HUES64 (cell line): Measurements from ENCODE around the gene TUB.

Experiments
- H3K27ac ChIP-seq: 2 replicates; pipeline ENCODE4 v1.7.0; 2013; ENCODE audit warnings: low read depth, low read length, inconsistent platforms
- H3K27me3 ChIP-seq: 2 replicates; pipeline ENCODE4 v1.6.1; 2013; ENCODE audit warnings: mild to moderate bottlenecking, low read length; ENCODE audit not compliant: insufficient read depth
- H3K36me3 ChIP-seq: 2 replicates; pipeline ENCODE4 v1.6.1; 2013; ENCODE audit warnings: mild to moderate bottlenecking, low read length; ENCODE audit not compliant: insufficient read depth
- H3K4me1 ChIP-seq: 2 replicates; pipeline ENCODE4 v1.6.1; 2013; ENCODE audit warnings: mild to moderate bottlenecking, low read length, moderate library complexity; ENCODE audit not compliant: insufficient read depth
- H3K4me3 ChIP-seq: 2 replicates; pipeline ENCODE4 v1.5.1; 2013; ENCODE audit warnings: mild to moderate bottlenecking, low read length, moderate library complexity
- H3K9ac ChIP-seq: 2 replicates; pipeline ENCODE4 v1.6.1; 2013; ENCODE audit warnings: mild to moderate bottlenecking, low read depth, low read length
- H3K9me3 ChIP-seq: 2 replicates; pipeline ENCODE4 v1.6.1; 2013; ENCODE audit warnings: low read depth, low read length; ENCODE audit not compliant: insufficient read depth
- WGBS: fragments of 150-250, 120-280 bp; methylation state at CpG from one replicate; pipeline ENCODE4 v1.1.7; 2013; ENCODE audit warnings: missing lambda C conversion rate; 5-methylcytosine and 5-hydroxymethylcytosine counted together

Gene TUB

GRCh38 chr11:8075119-8075726, 5.8 kb upstream of the TUB start:
- H3K27me3 ChIP-seq = peaks cover 19% of the 10 kb centered on the region

GRCh38 chr11:8079111-8079675, 1.8 kb upstream of the TUB start:
- H3K27me3 ChIP-seq = peaks cover 25% of the 10 kb centered on the region
- peaks cover 13% of the 10 kb centered on the region for H3K4me1 ChIP-seq
- H3K27ac ChIP-seq = no peak overlapping the region
- WGBS = 91% methylated on average over 4 of the region's 4 CpGs
- no peaks in the 10 kb centered on the region for H3K9me3 ChIP-seq
- H3K9ac ChIP-seq = no peak overlapping the region
- no peak overlapping the region for H3K4me3 ChIP-seq
- H3K36me3 ChIP-seq = no peaks in the 10 kb centered on the region

More at GRCh38 chr11:8075119-8075726, 5.8 kb upstream of the TUB start:
- no peaks in the 10 kb centered on the region for H3K36me3 ChIP-seq
- WGBS = 89% methylated on average over 2 of the region's 2 CpGs
- H3K27ac ChIP-seq = no peak overlapping the region
- H3K4me3 ChIP-seq = no peak overlapping the region
- H3K9ac ChIP-seq = no peak overlapping the region
- peaks cover 19% of the 10 kb centered on the region for H3K4me1 ChIP-seq
- no peaks in the 10 kb centered on the region for H3K9me3 ChIP-seq

GRCh38 chr11:8080069-8080670, 841 bp upstream of the TUB start:
- Histone ChIP-seq H3K27ac (no peak overlapping the region), H3K27me3 (peaks cover 25% of the 10 kb centered on the region), H3K4me1 (peaks cover 21% of the 10 kb centered on the region), H3K9me3 (no peaks in the 10 kb centered on the region), H3K9ac (no peak overlapping the region), H3K4me3 (peak overlapping the region; percentile 66), H3K36me3 (no peaks in the 10 kb centered on the region)
- WGBS = 90% methylated on average over 23 of the region's 24 CpGs

DNA sequence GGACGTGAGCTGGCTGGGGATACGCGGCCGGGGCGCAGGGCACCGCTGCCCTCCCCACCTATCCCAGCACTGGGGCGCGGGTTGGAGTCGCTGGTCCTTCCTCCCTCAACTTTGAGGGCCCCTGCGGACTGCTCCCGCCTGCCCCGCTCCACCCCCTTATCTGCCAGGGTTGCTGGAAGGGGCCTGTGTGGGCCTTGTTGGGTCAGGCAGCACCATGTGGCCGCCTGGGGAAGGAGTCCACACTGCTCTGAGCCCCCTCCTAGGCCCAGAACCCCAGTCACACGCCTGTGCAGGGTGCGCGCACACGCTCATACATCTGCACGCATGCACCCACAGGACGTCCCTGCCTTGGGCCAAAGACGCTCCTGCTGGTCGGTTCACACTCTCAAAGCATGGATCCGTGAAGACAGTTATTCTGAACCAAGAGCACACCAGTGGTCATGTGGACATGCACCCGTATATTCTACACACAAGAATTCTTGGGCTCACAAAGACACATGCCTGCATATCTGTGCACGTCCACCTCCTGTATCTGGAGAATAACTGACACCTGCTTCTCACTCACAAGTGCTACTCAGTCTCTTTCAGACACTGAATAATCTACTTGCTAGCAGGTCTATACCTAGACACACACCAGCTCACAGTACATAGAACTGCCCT, 710 bp downstream of the TUB start:
- Histone ChIP-seq H3K9ac (peak overlapping the region; percentile 62), H3K27me3 (peaks cover 25% of the 10 kb centered on the region), H3K27ac (no peak overlapping the region), H3K9me3 (no peaks in the 10 kb centered on the region), H3K4me3 (peak overlapping the region; percentile 66), H3K4me1 (peaks cover 27% of the 10 kb centered on the region), H3K36me3 (no peaks in the 10 kb centered on the region)
- WGBS = 32% methylated on average over 24 of the region's 24 CpGs

- H3K4me3 ChIP-seq = no peak overlapping the region
- H3K36me3 ChIP-seq = no peaks in the 10 kb centered on the region
- H3K9ac ChIP-seq = no peak overlapping the region
- no peaks in the 10 kb centered on the region for H3K9me3 ChIP-seq
- H3K27ac ChIP-seq = no peak overlapping the region
- peaks cover 27% of the 10 kb centered on the region for H3K4me1 ChIP-seq
- H3K27me3 ChIP-seq = peaks cover 25% of the 10 kb centered on the region
- 86% methylated on average over 15 of the region's 15 CpGs for WGBS
Observed at GRCh38 chr11:8082391-8083087, 1.5 kb downstream of the TUB start.

DNA sequence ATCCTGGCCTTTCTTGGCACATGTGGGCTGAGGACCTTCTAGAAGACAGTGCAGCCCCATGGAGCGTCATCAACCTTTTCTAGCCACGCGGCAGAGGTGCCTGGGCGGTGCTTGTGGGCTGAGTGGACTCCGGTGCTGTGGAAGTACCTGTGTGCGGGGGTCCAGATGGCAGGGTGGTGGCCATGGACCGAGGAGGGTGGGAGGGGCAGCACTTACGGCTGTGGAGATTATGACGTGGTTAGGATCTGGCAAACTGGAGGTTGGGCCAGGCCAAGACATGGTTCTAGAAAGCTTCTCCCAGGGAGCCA, 2.0 kb downstream of the TUB start:
- Histone ChIP-seq H3K27me3 (peaks cover 25% of the 10 kb centered on the region), H3K9me3 (no peaks in the 10 kb centered on the region), H3K9ac (no peak overlapping the region), H3K4me1 (peaks cover 27% of the 10 kb centered on the region), H3K27ac (no peak overlapping the region), H3K4me3 (no peak overlapping the region), H3K36me3 (no peaks in the 10 kb centered on the region)
- WGBS = 84% methylated on average over 9 of the region's 9 CpGs

DNA sequence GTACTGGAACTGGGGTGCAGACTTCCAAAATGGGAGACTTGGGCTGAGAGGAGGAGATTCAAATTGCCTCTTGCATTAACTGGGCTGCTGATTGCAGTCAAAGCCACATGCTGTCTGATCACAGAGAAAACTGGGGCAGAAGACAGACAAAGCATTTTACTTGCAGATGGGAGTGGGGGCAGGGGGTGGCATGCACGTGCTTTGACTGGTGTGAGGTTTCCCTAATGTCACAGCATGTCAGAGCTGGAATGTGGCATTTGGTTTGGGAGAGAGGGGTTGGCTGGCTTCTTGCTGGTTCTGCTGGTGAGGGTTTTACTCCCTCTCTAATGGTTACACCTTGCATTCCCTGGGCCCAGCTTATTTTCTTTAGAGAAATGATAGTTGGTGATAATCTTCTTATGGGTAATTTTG, 2.9 kb downstream of the TUB start:
- Histone ChIP-seq H3K9me3 (no peaks in the 10 kb centered on the region), H3K4me1 (peaks cover 27% of the 10 kb centered on the region), H3K4me3 (no peak overlapping the region), H3K27ac (no peak overlapping the region), H3K9ac (no peak overlapping the region), H3K36me3 (no peaks in the 10 kb centered on the region), H3K27me3 (peaks cover 25% of the 10 kb centered on the region)
- 2% methylated on average over 1 of the region's 1 CpG for WGBS

DNA sequence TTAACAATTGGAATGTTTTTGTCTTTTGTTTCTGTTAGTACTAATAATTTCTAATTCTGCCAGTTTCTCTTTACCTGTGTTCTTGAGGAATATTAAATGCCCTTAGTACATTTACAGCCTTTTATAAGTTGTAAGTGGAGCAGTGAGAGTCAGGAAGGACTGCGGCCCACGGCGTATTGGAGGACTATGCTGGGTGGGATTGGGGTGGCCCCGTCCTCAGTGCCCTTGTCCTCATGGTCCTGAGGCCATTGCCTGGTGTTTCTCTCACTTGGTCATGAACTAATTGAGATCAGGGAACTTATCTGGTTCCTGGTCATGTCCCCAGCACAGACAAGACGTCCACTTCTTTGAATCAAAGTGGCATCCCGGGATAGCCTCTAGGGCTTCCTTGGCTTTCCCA, 3.3 kb downstream of the TUB start:
- peaks cover 23% of the 10 kb centered on the region for H3K27me3 ChIP-seq
- no peaks in the 10 kb centered on the region for H3K36me3 ChIP-seq
- no peaks in the 10 kb centered on the region for H3K9me3 ChIP-seq
- no peak overlapping the region for H3K9ac ChIP-seq
- no peak overlapping the region for H3K4me3 ChIP-seq
- peaks cover 27% of the 10 kb centered on the region for H3K4me1 ChIP-seq
- 95% methylated on average over 6 of the region's 6 CpGs for WGBS
- no peak overlapping the region for H3K27ac ChIP-seq

DNA sequence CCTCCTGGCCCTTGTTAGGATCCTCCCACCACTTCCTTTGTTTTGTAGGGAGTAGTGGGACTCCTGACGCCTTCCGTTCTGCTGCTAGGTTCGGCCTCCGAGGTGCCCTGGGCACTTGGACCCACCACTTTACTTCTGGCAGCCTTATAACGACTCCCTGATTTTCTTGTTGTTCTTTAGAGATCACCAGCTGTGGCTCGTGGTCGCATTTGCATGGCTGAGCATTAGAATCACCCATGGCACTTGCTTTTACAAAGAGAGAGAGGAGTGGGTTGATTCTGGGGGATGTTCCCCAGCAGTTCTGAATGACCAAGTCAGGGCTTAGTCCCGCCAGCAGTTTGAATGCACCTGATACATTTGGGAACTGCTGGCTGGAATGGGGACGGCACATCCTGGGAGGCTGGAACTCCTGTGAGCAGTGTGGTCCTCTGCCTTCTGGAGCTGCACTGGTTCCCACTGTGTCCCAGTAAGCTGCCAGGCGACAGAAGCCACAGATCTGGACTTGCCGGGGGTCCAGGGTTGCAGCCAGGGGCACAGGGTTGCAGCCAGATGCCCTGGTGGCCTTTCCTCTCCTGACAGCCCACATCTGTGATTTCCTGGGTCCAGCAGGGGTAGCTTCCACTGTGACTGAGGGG, 4.1 kb downstream of the TUB start:
- Histone ChIP-seq H3K4me1 (peaks cover 27% of the 10 kb centered on the region), H3K9me3 (no peaks in the 10 kb centered on the region), H3K27me3 (peaks cover 16% of the 10 kb centered on the region), H3K27ac (no peak overlapping the region), H3K4me3 (no peak overlapping the region), H3K36me3 (no peaks in the 10 kb centered on the region), H3K9ac (no peak overlapping the region)
- 66% methylated on average over 11 of the region's 11 CpGs for WGBS

DNA sequence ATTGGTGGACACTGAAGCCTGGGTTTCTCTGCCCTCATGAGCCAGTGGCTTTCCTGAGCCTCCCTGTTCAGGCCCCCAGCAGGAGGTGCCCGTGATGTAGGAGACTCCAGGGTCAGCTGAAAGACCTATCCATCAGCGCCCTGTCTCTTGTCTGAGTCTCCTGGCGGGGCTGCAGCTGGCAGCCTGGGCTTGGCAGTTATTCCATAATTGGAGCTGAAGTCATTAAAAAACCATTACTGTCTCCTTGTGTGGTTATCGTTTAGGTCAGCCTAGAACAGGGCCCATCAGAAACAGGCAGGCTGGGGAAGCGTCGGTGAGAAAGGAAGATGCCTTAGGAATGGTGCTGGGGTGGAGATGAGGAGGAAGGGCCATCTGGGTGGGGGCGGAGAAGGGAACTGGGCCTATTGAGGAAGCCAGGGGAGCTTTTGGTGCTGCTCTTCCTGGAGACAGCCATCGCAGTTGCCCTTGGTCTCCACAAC, 5.0 kb downstream of the TUB start:
- Histone ChIP-seq H3K27ac (no peak overlapping the region), H3K36me3 (no peaks in the 10 kb centered on the region), H3K27me3 (peaks cover 9% of the 10 kb centered on the region), H3K9ac (no peak overlapping the region), H3K9me3 (no peaks in the 10 kb centered on the region), H3K4me1 (peaks cover 27% of the 10 kb centered on the region), H3K4me3 (no peak overlapping the region)
- WGBS = 88% methylated on average over 8 of the region's 8 CpGs
